Fibroblast of gingiva (primary cell): Measurements from ENCODE around the gene RPRD1B.

Experiments
- DNase-seq: peaks from one replicate; pipeline ENCODE4 v3.0.0-alpha.2; 2011; ENCODE audit warnings: low read depth

RPRD1B gene

GRCh38 chr20:38121741-38122140, 88.2 kb downstream of the RPRD1B start:
- no peak for DNase-seq

- DNase-seq, result peak; percentile 29
These were observed 89.6 kb downstream of the RPRD1B start for GRCh38 chr20:38123021-38123587.

GRCh38 chr20:38125157-38126056, 91.9 kb downstream of the RPRD1B start:
- no peak for DNase-seq

- DNase-seq, result no peak
These were observed 92.8 kb downstream of the RPRD1B start for GRCh38 chr20:38126146-38126921.

- DNase-seq, result peak; percentile 27
These were observed 93.5 kb downstream of the RPRD1B start for GRCh38 chr20:38126932-38127621.

- DNase-seq, result no peak
These were observed 94.5 kb downstream of the RPRD1B start for GRCh38 chr20:38127920-38128528.

GRCh38 chr20:38128691-38129090, 95.1 kb downstream of the RPRD1B start:
- no peak for DNase-seq

- DNase-seq, result no peak
These were observed 95.8 kb downstream of the RPRD1B start for GRCh38 chr20:38129248-38129865.

- no peak for DNase-seq
These were observed 96.5 kb downstream of the RPRD1B start for GRCh38 chr20:38129893-38130609.

GRCh38 chr20:38130687-38131587, 97.4 kb downstream of the RPRD1B start:
- DNase-seq, result no peak

- DNase-seq, result no peak
These were observed 98.1 kb downstream of the RPRD1B start for GRCh38 chr20:38131588-38132121.

- DNase-seq, result no peak
These were observed 98.8 kb downstream of the RPRD1B start for GRCh38 chr20:38132156-38132909.

- DNase-seq, result no peak
These were observed 99.5 kb downstream of the RPRD1B start for GRCh38 chr20:38132910-38133501.

- DNase-seq, result no peak
These were observed 100.3 kb downstream of the RPRD1B start for GRCh38 chr20:38133680-38134426.

- DNase-seq, result no peak
These were observed 101.1 kb downstream of the RPRD1B start for GRCh38 chr20:38134427-38135270.

GRCh38 chr20:38135271-38135650, 101.7 kb downstream of the RPRD1B start:
- no peak for DNase-seq
